Karpas-422 (cell line): ENCODE measurements around the gene PRKG1. TPM values are rescaled to one million over a fixed set of nuclear protein-coding genes. Genes with fewer than 3 reads are reported as not detected.

Experiments used
- DNase-seq: peaks from one replicate; pipeline ENCODE4 v3.0.0-alpha.2; 2015
- H2AFZ ChIP-seq: fragments of 200-600 bp; sonication (generic); 2 replicates; pipeline ENCODE4 v1.6.1; 2014; ENCODE audit warnings: antibody characterized with exemption, low read length, mixed read lengths
- H3K27ac ChIP-seq: fragments of 200-600 bp; sonication (generic); 2 replicates; pipeline ENCODE4 v1.5.1; 2014; ENCODE audit warnings: mild to moderate bottlenecking, low read length, moderate library complexity
- H3K27me3 ChIP-seq: fragments of 200-600 bp; sonication (generic); 2 replicates; pipeline ENCODE4 v1.6.1; 2014; ENCODE audit warnings: low read length, mixed read lengths
- H3K36me3 ChIP-seq: fragments of 200-600 bp; sonication (generic); 2 replicates; pipeline ENCODE4 v1.6.1; 2014; ENCODE audit warnings: low read length, mixed read lengths; ENCODE audit not compliant: insufficient read depth
- H3K4me1 ChIP-seq: fragments of 200-600 bp; sonication (generic); 2 replicates; pipeline ENCODE4 v1.6.1; 2014; ENCODE audit warnings: mild to moderate bottlenecking, low read length, mixed read lengths
- H3K4me2 ChIP-seq: fragments of 200-600 bp; sonication (generic); 2 replicates; pipeline ENCODE4 v1.6.1; 2014; ENCODE audit warnings: low read length, low read depth, mild to moderate bottlenecking; ENCODE audit not compliant: poor library complexity, severe bottlenecking
- H3K4me3 ChIP-seq: fragments of 200-600 bp; sonication (generic); 2 replicates; pipeline ENCODE4 v1.5.1; 2014; ENCODE audit warnings: mild to moderate bottlenecking, antibody characterized with exemption, low read length, mixed read lengths
- H3K79me2 ChIP-seq: fragments of 200-600 bp; sonication (generic); 2 replicates; pipeline ENCODE4 v1.6.1; 2014; ENCODE audit warnings: mild to moderate bottlenecking, low read length, mixed read lengths
- H3K9ac ChIP-seq: fragments of 200-600 bp; sonication (generic); 2 replicates; pipeline ENCODE4 v1.6.0; 2014; ENCODE audit warnings: low read length
- H3K9me2 ChIP-seq: fragments of 200-600 bp; sonication (generic), shearing (Covaris generic); replicated peaks from 2 replicates; pipeline ENCODE4 v1.6.0; 2014; ENCODE audit warnings: mild to moderate bottlenecking, low read length, moderate library complexity; ENCODE audit not compliant: insufficient read depth
- H3K9me3 ChIP-seq: fragments of 300-700, 200-600 bp; sonication (generic); 2 replicates; pipeline ENCODE4 v1.6.1; 2014; ENCODE audit warnings: low read length, mixed read lengths
- H4K20me1 ChIP-seq: fragments of 200-600 bp; sonication (generic); 2 replicates; pipeline ENCODE4 v1.6.1; 2014; ENCODE audit warnings: mild to moderate bottlenecking, antibody characterized with exemption, low read length, low read depth; ENCODE audit not compliant: insufficient read depth
- total RNA-seq: library from RNA; depleted of rRNA; stranded (reverse); fragments of >200 nt; shearing (Covaris generic); gene quantifications from 2 replicates; pipeline ENCODE4 v1.2.3, GENCODE V29; 2014; ENCODE audit warnings: low replicate concordance

The PRKG1 gene
- total RNA-seq, 1 experiment from 2014 or later = not detected

GRCh38 chr10:51171946-51172345, 97.7 kb downstream of the PRKG1 start:
- Histone ChIP-seq H4K20me1 (no peaks in the 10 kb centered on the region), H3K27me3 (no peaks in the 10 kb centered on the region), H3K4me1 (no peaks in the 10 kb centered on the region), H3K9ac (no peak overlapping the region), H3K4me2 (no peak overlapping the region), H3K4me3 (no peak overlapping the region), H3K9me3 (no peaks in the 10 kb centered on the region), H3K9me2 (no peaks in the 10 kb centered on the region), H3K79me2 (no peaks in the 10 kb centered on the region), H3K27ac (no peak overlapping the region), H3K36me3 (no peaks in the 10 kb centered on the region), H2AFZ (no peak overlapping the region)
- no peak for DNase-seq

- Histone ChIP-seq H3K9me2 (no peaks in the 10 kb centered on the region), H3K27me3 (no peaks in the 10 kb centered on the region), H3K9ac (no peak overlapping the region), H3K4me2 (no peak overlapping the region), H3K9me3 (no peaks in the 10 kb centered on the region), H2AFZ (no peak overlapping the region), H3K4me1 (no peaks in the 10 kb centered on the region), H3K36me3 (no peaks in the 10 kb centered on the region), H3K4me3 (no peak overlapping the region), H3K79me2 (no peaks in the 10 kb centered on the region), H4K20me1 (no peaks in the 10 kb centered on the region), H3K27ac (no peak overlapping the region)
- no peak for DNase-seq
Measured at GRCh38 chr10:51176976-51177695, 102.8 kb downstream of the PRKG1 start.

DNA sequence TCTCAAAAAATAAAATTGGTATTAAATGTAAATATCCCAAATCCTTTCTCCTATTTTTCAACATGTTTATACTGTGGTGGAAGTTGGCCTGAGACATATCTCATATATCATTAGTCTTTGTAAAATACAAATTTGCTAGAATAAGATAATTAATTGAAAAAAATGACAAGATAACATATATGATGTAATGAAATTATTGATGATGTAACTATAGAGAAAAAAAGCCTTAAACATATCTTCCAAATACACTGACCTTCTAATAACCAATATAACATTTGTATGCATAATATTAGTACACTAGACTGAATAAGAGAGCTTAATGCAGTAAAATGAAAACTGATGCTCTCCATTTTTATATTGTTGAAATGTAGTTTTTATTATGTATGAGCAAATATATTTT, 104.3 kb downstream of the PRKG1 start:
- Histone ChIP-seq H3K9ac (no peak overlapping the region), H3K4me2 (no peak overlapping the region)

GRCh38 chr10:51180141-51180540, 105.9 kb downstream of the PRKG1 start:
- Histone ChIP-seq H2AFZ (no peak overlapping the region), H3K9me2 (0 out of 2 replicates have a peak, but pooled peaks cover 3% of the 10 kb centered on the region), H3K9me3 (no peaks in the 10 kb centered on the region), H3K79me2 (no peaks in the 10 kb centered on the region), H3K27me3 (no peaks in the 10 kb centered on the region), H4K20me1 (no peaks in the 10 kb centered on the region), H3K9ac (no peak overlapping the region), H3K4me2 (no peak overlapping the region), H3K27ac (no peak overlapping the region), H3K4me3 (no peak overlapping the region), H3K4me1 (no peaks in the 10 kb centered on the region), H3K36me3 (no peaks in the 10 kb centered on the region)
- no peak for DNase-seq

More for the DNA sequence above, 104.3 kb downstream of the PRKG1 start:
- Histone ChIP-seq H3K27ac (no peak overlapping the region), H2AFZ (no peak overlapping the region), H3K9me3 (no peaks in the 10 kb centered on the region), H3K79me2 (no peaks in the 10 kb centered on the region), H3K9me2 (no peaks in the 10 kb centered on the region), H3K4me3 (no peak overlapping the region), H3K27me3 (no peaks in the 10 kb centered on the region), H3K4me1 (no peaks in the 10 kb centered on the region), H3K36me3 (no peaks in the 10 kb centered on the region), H4K20me1 (no peaks in the 10 kb centered on the region)
- DNase-seq = no peak

- Histone ChIP-seq H3K4me1 (no peaks in the 10 kb centered on the region), H3K27me3 (no peaks in the 10 kb centered on the region), H3K4me2 (no peak overlapping the region), H3K9ac (no peak overlapping the region), H3K36me3 (no peaks in the 10 kb centered on the region), H3K9me3 (no peaks in the 10 kb centered on the region), H2AFZ (no peak overlapping the region), H3K4me3 (no peak overlapping the region), H4K20me1 (no peaks in the 10 kb centered on the region), H3K79me2 (no peaks in the 10 kb centered on the region), H3K9me2 (0 out of 2 replicates have a peak, but pooled peaks cover 3% of the 10 kb centered on the region), H3K27ac (no peak overlapping the region)
- no peak for DNase-seq
Measured at GRCh38 chr10:51183783-51184182, 109.5 kb downstream of the PRKG1 start.

- no peaks in the 10 kb centered on the region for H3K4me1 ChIP-seq
- H3K79me2 ChIP-seq = no peaks in the 10 kb centered on the region
- no peak overlapping the region for H3K9ac ChIP-seq
- H3K4me3 ChIP-seq = no peak overlapping the region
- H4K20me1 ChIP-seq = no peaks in the 10 kb centered on the region
- no peak for DNase-seq
- H3K4me2 ChIP-seq = no peak overlapping the region
- no peak overlapping the region for H3K27ac ChIP-seq
- no peaks in the 10 kb centered on the region for H3K9me3 ChIP-seq
- H2AFZ ChIP-seq = no peak overlapping the region
- no peaks in the 10 kb centered on the region for H3K36me3 ChIP-seq
- no peaks in the 10 kb centered on the region for H3K27me3 ChIP-seq
- 0 out of 2 replicates have a peak, but pooled peaks cover 3% of the 10 kb centered on the region for H3K9me2 ChIP-seq
Measured at GRCh38 chr10:51186361-51186760, 112.1 kb downstream of the PRKG1 start.

- no peak overlapping the region for H3K4me3 ChIP-seq
- H3K4me1 ChIP-seq = no peaks in the 10 kb centered on the region
- H3K9me2 ChIP-seq = 0 out of 2 replicates have a peak, but pooled peaks cover 3% of the 10 kb centered on the region
- no peaks in the 10 kb centered on the region for H4K20me1 ChIP-seq
- no peak for DNase-seq
- H3K36me3 ChIP-seq = no peaks in the 10 kb centered on the region
- no peak overlapping the region for H3K4me2 ChIP-seq
- no peaks in the 10 kb centered on the region for H3K27me3 ChIP-seq
- no peak overlapping the region for H2AFZ ChIP-seq
- no peaks in the 10 kb centered on the region for H3K79me2 ChIP-seq
- no peaks in the 10 kb centered on the region for H3K9me3 ChIP-seq
- no peak overlapping the region for H3K9ac ChIP-seq
- H3K27ac ChIP-seq = no peak overlapping the region
Measured at GRCh38 chr10:51188008-51188407, 113.7 kb downstream of the PRKG1 start.

DNA sequence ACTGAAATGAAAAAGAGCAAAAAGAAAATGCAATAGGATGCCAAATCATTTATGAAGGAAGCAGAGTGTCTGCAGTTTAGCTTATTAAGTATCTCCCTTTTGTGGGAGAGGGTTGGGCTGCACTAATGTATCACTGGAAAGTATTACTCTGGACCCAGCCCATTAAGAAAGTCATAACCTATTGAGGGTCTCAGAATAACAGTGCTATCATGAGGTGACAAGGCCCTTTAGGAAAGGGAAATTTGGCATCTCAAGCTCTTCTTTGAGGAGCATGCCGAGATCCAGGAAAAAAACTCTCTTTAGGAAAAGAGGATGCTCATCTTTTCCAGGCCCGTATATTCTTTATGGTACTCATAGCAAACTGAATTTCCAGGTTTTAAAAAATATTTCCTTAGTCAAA, 114.6 kb downstream of the PRKG1 start:
- H2AFZ ChIP-seq = no peak overlapping the region
- no peaks in the 10 kb centered on the region for H3K9me3 ChIP-seq
- 0 out of 2 replicates have a peak, but pooled peaks cover 3% of the 10 kb centered on the region for H3K9me2 ChIP-seq
- H3K27me3 ChIP-seq = no peaks in the 10 kb centered on the region
- H3K36me3 ChIP-seq = no peaks in the 10 kb centered on the region
- no peaks in the 10 kb centered on the region for H4K20me1 ChIP-seq
- DNase-seq = no peak
- H3K4me2 ChIP-seq = no peak overlapping the region
- no peaks in the 10 kb centered on the region for H3K79me2 ChIP-seq
- H3K4me1 ChIP-seq = no peaks in the 10 kb centered on the region
- no peak overlapping the region for H3K27ac ChIP-seq
- no peak overlapping the region for H3K9ac ChIP-seq
- H3K4me3 ChIP-seq = no peak overlapping the region
